Thyroid gland (tissue), 4 donors: ENCODE results near the gene WFIKKN1.

Experiments
- POLR2A ChIP-seq, 2 donors: fragments of 450-650 bp; IDR thresholded peaks; one replicate each; pipeline ENCODE4 v1.6.1; 2017; ENCODE audit warnings: antibody characterized with exemption in 2 of 2, mild to moderate bottlenecking in 2 of 2, moderate library complexity in 1 of 2
- TF ChIP-seq, protein P1 (sequence below), 6 experiments: fragments of 200-600 bp in 3 of 6; fragments of 450-650 bp in 3 of 6; sonication (generic) in 3 of 6; IDR thresholded peaks; one replicate each; pipeline ENCODE4 v1.5.1; 2016 to 2019; ENCODE audit warnings: antibody characterized with exemption in 6 of 6, mild to moderate bottlenecking in 2 of 6, inconsistent platforms in 1 of 6, moderate library complexity in 1 of 6

GRCh38 chr16:583470-583814 lies 47.3 kb upstream of the WFIKKN1 start:
- TF ChIP-seq POLR2A (IDR thresholded peaks at IDR 0.05), result no peak
- TF ChIP-seq, protein P1, sequence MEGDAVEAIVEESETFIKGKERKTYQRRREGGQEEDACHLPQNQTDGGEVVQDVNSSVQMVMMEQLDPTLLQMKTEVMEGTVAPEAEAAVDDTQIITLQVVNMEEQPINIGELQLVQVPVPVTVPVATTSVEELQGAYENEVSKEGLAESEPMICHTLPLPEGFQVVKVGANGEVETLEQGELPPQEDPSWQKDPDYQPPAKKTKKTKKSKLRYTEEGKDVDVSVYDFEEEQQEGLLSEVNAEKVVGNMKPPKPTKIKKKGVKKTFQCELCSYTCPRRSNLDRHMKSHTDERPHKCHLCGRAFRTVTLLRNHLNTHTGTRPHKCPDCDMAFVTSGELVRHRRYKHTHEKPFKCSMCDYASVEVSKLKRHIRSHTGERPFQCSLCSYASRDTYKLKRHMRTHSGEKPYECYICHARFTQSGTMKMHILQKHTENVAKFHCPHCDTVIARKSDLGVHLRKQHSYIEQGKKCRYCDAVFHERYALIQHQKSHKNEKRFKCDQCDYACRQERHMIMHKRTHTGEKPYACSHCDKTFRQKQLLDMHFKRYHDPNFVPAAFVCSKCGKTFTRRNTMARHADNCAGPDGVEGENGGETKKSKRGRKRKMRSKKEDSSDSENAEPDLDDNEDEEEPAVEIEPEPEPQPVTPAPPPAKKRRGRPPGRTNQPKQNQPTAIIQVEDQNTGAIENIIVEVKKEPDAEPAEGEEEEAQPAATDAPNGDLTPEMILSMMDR (IDR thresholded peaks at IDR 0.05), result no peak
